NB4 (cell line): ENCODE measurements around the gene TMPRSS2.
"Not testable (repeated sequence)": the region's sequence is repeated elsewhere in the genome, so short reads cannot be mapped to it uniquely, and the experiment has no call there.

ENCODE experiments used
- MYC ChIP-seq: IDR thresholded peaks from 2 replicates; pipeline ENCODE4 v1.6.1; 2011; ENCODE audit warnings: low read depth, low read length
- POLR2A ChIP-seq: IDR thresholded peaks from 2 replicates; pipeline ENCODE4 v1.6.1; 2011; ENCODE audit warnings: mild to moderate bottlenecking; ENCODE audit not compliant: insufficient read length; ENCODE audit errors: extremely low read depth
- TF ChIP-seq, protein P1 (sequence below): IDR thresholded peaks from one replicate; pipeline ENCODE4 v1.5.1; 2012; ENCODE audit warnings: low read depth, low read length
- TF ChIP-seq, protein P2 (sequence below): IDR thresholded peaks from 2 replicates; pipeline ENCODE4 v1.6.1; 2011; ENCODE audit warnings: low read depth, low read length

DNA sequence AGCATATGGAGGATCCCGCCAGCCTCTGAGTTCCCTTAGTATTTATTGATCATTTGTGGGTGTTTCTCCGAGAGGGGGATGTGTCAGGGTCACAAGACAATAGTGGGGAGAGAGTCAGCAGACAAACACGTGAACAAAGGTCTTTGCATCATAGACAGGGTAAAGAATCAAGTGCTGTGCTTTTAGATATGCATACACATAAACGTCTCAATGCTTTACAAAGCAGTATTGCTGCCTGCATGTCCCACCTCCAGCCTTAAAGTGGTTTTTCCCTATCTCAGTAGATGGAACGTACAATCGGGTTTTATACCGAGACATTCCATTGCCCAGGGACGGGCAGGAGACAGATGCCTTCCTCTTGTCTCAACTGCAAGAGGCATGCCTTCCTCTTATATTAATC lies 87.0 kb downstream of the TMPRSS2 start:
- TF ChIP-seq, protein P1, sequence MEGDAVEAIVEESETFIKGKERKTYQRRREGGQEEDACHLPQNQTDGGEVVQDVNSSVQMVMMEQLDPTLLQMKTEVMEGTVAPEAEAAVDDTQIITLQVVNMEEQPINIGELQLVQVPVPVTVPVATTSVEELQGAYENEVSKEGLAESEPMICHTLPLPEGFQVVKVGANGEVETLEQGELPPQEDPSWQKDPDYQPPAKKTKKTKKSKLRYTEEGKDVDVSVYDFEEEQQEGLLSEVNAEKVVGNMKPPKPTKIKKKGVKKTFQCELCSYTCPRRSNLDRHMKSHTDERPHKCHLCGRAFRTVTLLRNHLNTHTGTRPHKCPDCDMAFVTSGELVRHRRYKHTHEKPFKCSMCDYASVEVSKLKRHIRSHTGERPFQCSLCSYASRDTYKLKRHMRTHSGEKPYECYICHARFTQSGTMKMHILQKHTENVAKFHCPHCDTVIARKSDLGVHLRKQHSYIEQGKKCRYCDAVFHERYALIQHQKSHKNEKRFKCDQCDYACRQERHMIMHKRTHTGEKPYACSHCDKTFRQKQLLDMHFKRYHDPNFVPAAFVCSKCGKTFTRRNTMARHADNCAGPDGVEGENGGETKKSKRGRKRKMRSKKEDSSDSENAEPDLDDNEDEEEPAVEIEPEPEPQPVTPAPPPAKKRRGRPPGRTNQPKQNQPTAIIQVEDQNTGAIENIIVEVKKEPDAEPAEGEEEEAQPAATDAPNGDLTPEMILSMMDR, result not testable (repeated sequence)
- TF ChIP-seq POLR2A, MYC: not testable (repeated sequence)
- TF ChIP-seq, protein P2, sequence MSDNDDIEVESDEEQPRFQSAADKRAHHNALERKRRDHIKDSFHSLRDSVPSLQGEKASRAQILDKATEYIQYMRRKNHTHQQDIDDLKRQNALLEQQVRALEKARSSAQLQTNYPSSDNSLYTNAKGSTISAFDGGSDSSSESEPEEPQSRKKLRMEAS, result not testable (repeated sequence)
